Measurements from ENCODE around the gene CRYBB1. TPM values are rescaled to one million over a fixed set of nuclear protein-coding genes. Genes with fewer than 3 reads are reported as not detected.

The CRYBB1 gene
- total RNA-seq, 2 experiments from 2014 or later, result not detected

GRCh38 chr22:26589845-26590736, 27.7 kb downstream of the CRYBB1 start, which contains the start of gene TPST2:
TPST2 (minus strand) TSS chr22:26590132; CDS start chr22:26541630, 48,502 bp downstream.
- Mint-ChIP-seq H3K4me1 (ENCODE audit: low read depth) (peaks cover 73% of the 10 kb centered on the region), H3K4me3 (peak within 1 kb of the TSS; percentile 89), H3K36me3 (ENCODE audit: low read depth) (peaks cover 18% of the 10 kb centered on the region), H3K27ac (peak within 1 kb of the TSS; percentile 89), H3K27me3 (no peaks in the 10 kb centered on the region), H3K9me3 (no peaks in the 10 kb centered on the region)
- TF ChIP-seq CTCF (IDR thresholded peaks at IDR 0.05), result no peak
- intact Hi-C loops (cut with micrococcal nuclease), result no loop called here
- ATAC-seq (peak; percentile 76), DNase-seq (peak; percentile 72)
- POLR2A ChIA-PET, result interaction anchor here (0.6 to 1.6 kb wide), 6 partner anchors 11 to 72 kb away, joined by 3 to 6 read pairs (median 3); partner anchors contain the start of gene MIAT
- CTCF ChIA-PET, result no interaction called here

GRCh38 chr22:26589367-26589844, 28.4 kb downstream of the CRYBB1 start:
- peak overlapping the region; percentile 89 for H3K27ac Mint-ChIP-seq
- peak overlapping the region; percentile 89 for H3K4me3 Mint-ChIP-seq
- DNase-seq, result peak; percentile 59
- peak; percentile 3 for ATAC-seq
- intact Hi-C loops (cut with micrococcal nuclease), result no loop called here
- POLR2A ChIA-PET, result interaction anchor here (0.6 to 1.5 kb wide), 6 partner anchors 10 to 82 kb away, joined by 3 to 4 read pairs (median 3); partner anchors contain the start of gene MIAT
- H3K36me3 Mint-ChIP-seq (ENCODE audit: low read depth), result peaks cover 18% of the 10 kb centered on the region
- CTCF ChIA-PET, result interaction anchor here (1.3 to 1.5 kb wide), 2 partner anchors 9 to 11 kb away, joined by 3 to 4 read pairs; no protein-coding TSS in a partner anchor
- H3K27me3 Mint-ChIP-seq, result no peaks in the 10 kb centered on the region
- H3K9me3 Mint-ChIP-seq, result no peaks in the 10 kb centered on the region
- H3K4me1 Mint-ChIP-seq (ENCODE audit: low read depth), result peaks cover 75% of the 10 kb centered on the region
- no peak for TF ChIP-seq CTCF (IDR thresholded peaks at IDR 0.05)

- Mint-ChIP-seq H3K9me3 (no peaks in the 10 kb centered on the region), H3K4me3 (peak overlapping the region; percentile 89), H3K4me1 (ENCODE audit: low read depth) (peaks cover 75% of the 10 kb centered on the region), H3K27ac (peak overlapping the region; percentile 89), H3K27me3 (no peaks in the 10 kb centered on the region), H3K36me3 (ENCODE audit: low read depth) (peaks cover 22% of the 10 kb centered on the region)
- intact Hi-C loops (cut with micrococcal nuclease), result no loop called here
- DNase-seq (peak; percentile 41), ATAC-seq (no peak)
- TF ChIP-seq CTCF (IDR thresholded peaks at IDR 0.05), result no peak
- CTCF ChIA-PET, result interaction anchor here (1.3 to 1.5 kb wide), 2 partner anchors 9 to 11 kb away, joined by 3 to 4 read pairs; no protein-coding TSS in a partner anchor
- POLR2A ChIA-PET, result interaction anchor here (0.7 to 1.5 kb wide), 6 partner anchors 10 to 83 kb away, joined by 3 to 4 read pairs (median 3); no protein-coding TSS in a partner anchor
Observed at GRCh38 chr22:26588729-26589366, 29.0 kb downstream of the CRYBB1 start.

GRCh38 chr22:26587991-26588613, 29.7 kb downstream of the CRYBB1 start:
- H3K27ac Mint-ChIP-seq, result peak overlapping the region; percentile 89
- intact Hi-C loops (cut with micrococcal nuclease), result no loop called here
- peak overlapping the region; percentile 89 for H3K4me3 Mint-ChIP-seq
- H3K9me3 Mint-ChIP-seq, result no peaks in the 10 kb centered on the region
- no peak for DNase-seq
- TF ChIP-seq CTCF (IDR thresholded peaks at IDR 0.05), result no peak
- CTCF ChIA-PET, result interaction anchor here (1.3 to 1.5 kb wide), 2 partner anchors 8 to 10 kb away, joined by 3 to 4 read pairs; no protein-coding TSS in a partner anchor
- peaks cover 71% of the 10 kb centered on the region for H3K4me1 Mint-ChIP-seq (ENCODE audit: low read depth)
- no peak for ATAC-seq
- H3K27me3 Mint-ChIP-seq, result no peaks in the 10 kb centered on the region
- H3K36me3 Mint-ChIP-seq (ENCODE audit: low read depth), result peaks cover 22% of the 10 kb centered on the region
- POLR2A ChIA-PET, result interaction anchor here (0.6 to 1.5 kb wide), 2 partner anchors 11 to 90 kb away, joined by 3 read pairs; no protein-coding TSS in a partner anchor

Measured in activated CD8-positive, alpha-beta T cell treated with anti-CD3 and anti-CD28 coated beads for 36 hours (primary cell).